MM.1S (cell line): ENCODE data around the gene CTSW.

ENCODE experiments used
- DNase-seq: peaks from one replicate; pipeline ENCODE4 v3.0.0-alpha.2; 2015
- H2AFZ ChIP-seq: fragments of 300-600 bp; sonication (generic); 2 replicates; pipeline ENCODE4 v1.6.0; 2016; ENCODE audit warnings: antibody characterized with exemption, low read length
- H3F3A ChIP-seq: fragments of 300-600 bp; sonication (generic); 2 replicates; pipeline ENCODE4 v1.6.1; 2016; ENCODE audit warnings: mild to moderate bottlenecking, antibody characterized with exemption, low read length, moderate library complexity, mixed read lengths; ENCODE audit not compliant: insufficient read depth
- H3K27ac ChIP-seq: fragments of 300-600 bp; sonication (generic); 2 replicates; pipeline ENCODE4 v1.5.1; 2016; ENCODE audit warnings: mild to moderate bottlenecking, low read length
- H3K27me3 ChIP-seq: fragments of 300-600 bp; sonication (generic); replicated peaks from 2 replicates; pipeline ENCODE4 v1.6.0; 2016; ENCODE audit warnings: low read length; ENCODE audit not compliant: insufficient read depth
- H3K36me3 ChIP-seq: fragments of 300-600 bp; sonication (generic); replicated peaks from 2 replicates; pipeline ENCODE4 v1.6.1; 2016; ENCODE audit warnings: mild to moderate bottlenecking, low read length, mixed read lengths; ENCODE audit not compliant: insufficient read depth
- H3K4me1 ChIP-seq: fragments of 300-600 bp; sonication (generic); 2 replicates; pipeline ENCODE4 v1.6.1; 2016; ENCODE audit warnings: low read length, mixed read lengths
- H3K4me2 ChIP-seq: fragments of 300-600 bp; sonication (generic); 2 replicates; pipeline ENCODE4 v1.6.0; 2016; ENCODE audit warnings: low read depth, low read length
- H3K4me3 ChIP-seq: fragments of 300-600 bp; sonication (generic); 2 replicates; pipeline ENCODE4 v1.5.1; 2016; ENCODE audit warnings: low read length, mixed read lengths
- H3K79me2 ChIP-seq: fragments of 300-600 bp; sonication (generic); 2 replicates; pipeline ENCODE4 v1.6.1; 2016; ENCODE audit warnings: mixed run types, low read length, mixed read lengths
- H3K9ac ChIP-seq: fragments of 300-600 bp; sonication (generic); 2 replicates; pipeline ENCODE4 v1.6.1; 2016; ENCODE audit warnings: low read length, mixed read lengths
- H3K9me2 ChIP-seq: fragments of 300-600 bp; sonication (generic); replicated peaks from 2 replicates; pipeline ENCODE4 v1.6.1; 2016; ENCODE audit warnings: mild to moderate bottlenecking, low read length, mixed read lengths; ENCODE audit not compliant: insufficient read depth
- H3K9me3 ChIP-seq: fragments of 300-600 bp; sonication (generic); replicated peaks from 2 replicates; pipeline ENCODE4 v1.6.1; 2016; ENCODE audit warnings: mild to moderate bottlenecking, low read length, mixed read lengths; ENCODE audit not compliant: insufficient read depth
- H4K20me1 ChIP-seq: fragments of 300-600 bp; sonication (generic); 2 replicates; pipeline ENCODE4 v1.6.1; 2016; ENCODE audit warnings: mild to moderate bottlenecking, low read length, moderate library complexity, mixed read lengths; ENCODE audit not compliant: insufficient read depth
- CTCF ChIP-seq: fragments of 300-600 bp; sonication (generic); IDR thresholded peaks from 2 replicates; pipeline ENCODE4 v1.5.1; 2016; ENCODE audit warnings: antibody characterized with exemption, low read length, mixed read lengths
- EZH2 ChIP-seq: fragments of 300-600 bp; sonication (generic); optimal IDR thresholded peaks from 2 replicates; pipeline ENCODE3; 2017; ENCODE audit warnings: low read depth, mild to moderate bottlenecking, antibody characterized with exemption, low read length, mixed read lengths
- EZH2phosphoT487 ChIP-seq: fragments of 300-600 bp; sonication (generic); IDR thresholded peaks from 2 replicates; pipeline ENCODE4 v1.6.1; 2018; ENCODE audit warnings: antibody characterized with exemption, low read length

The CTSW gene

GRCh38 chr11:65858681-65859087 is 21.0 kb upstream of the CTSW start:
- no peak for DNase-seq
- Histone ChIP-seq H4K20me1 (peaks cover 28% of the 10 kb centered on the region), H3K27ac (peak overlapping the region; percentile 86; the same call in 1 of the 2 replicates), H3K4me2 (peak overlapping the region; percentile 96), H3K36me3 (peaks cover 29% of the 10 kb centered on the region), H3K4me3 (peak overlapping the region; percentile 99), H3K79me2 (peaks cover 70% of the 10 kb centered on the region), H3K27me3 (no peaks in the 10 kb centered on the region), H3K9me2 (no peaks in the 10 kb centered on the region), H3K9ac (peak overlapping the region; percentile 93; the same call in 1 of the 2 replicates), H3K4me1 (peaks cover 16% of the 10 kb centered on the region), H2AFZ (peak overlapping the region; percentile 90), H3K9me3 (no peaks in the 10 kb centered on the region), H3F3A (peaks cover 53% of the 10 kb centered on the region)
- TF ChIP-seq CTCF = no peak
- no peak for TF ChIP-seq EZH2
- TF ChIP-seq EZH2phosphoT487 = no peak

GRCh38 chr11:65859095-65859811 is 20.4 kb upstream of the CTSW start:
- peaks cover 25% of the 10 kb centered on the region for H4K20me1 ChIP-seq
- DNase-seq = peak; percentile 99
- H3K36me3 ChIP-seq = peaks cover 23% of the 10 kb centered on the region
- H3K4me3 ChIP-seq = peak overlapping the region; percentile 99
- H3K4me1 ChIP-seq = peaks cover 16% of the 10 kb centered on the region
- no peaks in the 10 kb centered on the region for H3K27me3 ChIP-seq
- peak overlapping the region; percentile 96 for H3K4me2 ChIP-seq
- peak overlapping the region; percentile 90 for H2AFZ ChIP-seq
- H3K27ac ChIP-seq = peak overlapping the region; percentile 86
- no peaks in the 10 kb centered on the region for H3K9me2 ChIP-seq
- H3F3A ChIP-seq = peaks cover 47% of the 10 kb centered on the region
- TF ChIP-seq EZH2phosphoT487 = no peak
- no peak for TF ChIP-seq EZH2
- TF ChIP-seq CTCF = peak; percentile 12; the same call in 1 of the 2 replicates
- peak overlapping the region; percentile 93 for H3K9ac ChIP-seq
- H3K79me2 ChIP-seq = peaks cover 65% of the 10 kb centered on the region
- H3K9me3 ChIP-seq = no peaks in the 10 kb centered on the region

- no peaks in the 10 kb centered on the region for H3K9me2 ChIP-seq
- no peak for TF ChIP-seq EZH2phosphoT487
- TF ChIP-seq EZH2 = no peak
- no peak for TF ChIP-seq CTCF
- H4K20me1 ChIP-seq = peaks cover 20% of the 10 kb centered on the region
- H3F3A ChIP-seq = peaks cover 42% of the 10 kb centered on the region
- H3K4me2 ChIP-seq = peak overlapping the region; percentile 96
- peaks cover 17% of the 10 kb centered on the region for H3K36me3 ChIP-seq
- H3K4me3 ChIP-seq = peak overlapping the region; percentile 99
- peak; percentile 55 for DNase-seq
- H3K27ac ChIP-seq = peak overlapping the region; percentile 86
- H3K79me2 ChIP-seq = peaks cover 59% of the 10 kb centered on the region
- no peaks in the 10 kb centered on the region for H3K9me3 ChIP-seq
- peak overlapping the region; percentile 67 for H2AFZ ChIP-seq
- H3K4me1 ChIP-seq = peaks cover 16% of the 10 kb centered on the region
- peak overlapping the region; percentile 93 for H3K9ac ChIP-seq
- no peaks in the 10 kb centered on the region for H3K27me3 ChIP-seq
These were observed 19.8 kb upstream of the CTSW start for GRCh38 chr11:65859812-65860277.
